Heart right ventricle (tissue), 16 donors: ENCODE data around the gene SOSTDC1. TPM values are rescaled to one million over a fixed set of nuclear protein-coding genes. Genes with fewer than 3 reads are reported as not detected.
"Not testable (repeated sequence)": the region's sequence is repeated elsewhere in the genome, so short reads cannot be mapped to it uniquely, and the experiment has no call there.

ENCODE experiments used
- ATAC-seq, 8 donors: fragments of 200-7000 bp; cut with Tn5 transposase; one replicate each; pipeline ENCODE4 v1.9.1; 2020; ENCODE audit warnings: mild to moderate bottlenecking in 8 of 8, moderate library complexity in 8 of 8, moderate number of reproducible peaks in 1 of 8
- DNase-seq, 2 donors: peaks; one replicate each; pipeline ENCODE4 v3.0.0-alpha.2; 2020
- H3K27ac ChIP-seq, 10 donors: fragments of 200-600 bp; sonication (generic) in 2 of 10; one replicate each; pipeline versions ENCODE4 v1.5.0 to v1.8.0; 2020 to 2022; ENCODE audit warnings: mild to moderate bottlenecking in 3 of 10
- H3K27me3 ChIP-seq, 7 donors: fragments of 200-600 bp; one replicate each; pipeline ENCODE4 v1.8.0; 2021 to 2022; ENCODE audit warnings: mild to moderate bottlenecking in 2 of 7
- H3K36me3 ChIP-seq, 9 donors: fragments of 200-600 bp; sonication (generic) in 1 of 9; one replicate each; pipeline versions ENCODE4 v1.5.0 to v1.8.0; 2020 to 2022; ENCODE audit warnings: mild to moderate bottlenecking in 2 of 9
- H3K4me1 ChIP-seq, 9 donors: fragments of 200-600 bp; sonication (generic) in 1 of 9; one replicate each; pipeline versions ENCODE4 v1.5.0 to v1.8.0; 2020 to 2022; ENCODE audit warnings: mild to moderate bottlenecking in 4 of 9
- H3K4me3 ChIP-seq, 10 donors: fragments of 200-600 bp; sonication (generic) in 2 of 10; one replicate each; pipeline versions ENCODE4 v1.5.0 to v1.8.0; 2020 to 2022; ENCODE audit warnings: mild to moderate bottlenecking in 7 of 10, moderate library complexity in 2 of 10
- H3K9me3 ChIP-seq, 11 donors: fragments of 200-600 bp in 10 of 11; sonication (generic) in 2 of 11; one replicate each; pipeline versions ENCODE4 v1.5.0 to v1.8.0; 2013 to 2022; ENCODE audit warnings: mild to moderate bottlenecking in 2 of 11, control low read depth in 1 of 11, moderate library complexity in 1 of 11
- CTCF ChIP-seq, 9 donors: fragments of 200-600 bp; sonication (generic) in 2 of 9; IDR thresholded peaks; one replicate each; pipeline versions ENCODE4 v1.5.0 to v1.8.0; 2021 to 2022; ENCODE audit warnings: antibody characterized with exemption in 9 of 9, mild to moderate bottlenecking in 5 of 9, moderate library complexity in 1 of 9
- WGBS, 2 donors: extraction: QIAGEN DNeasy Blood & Tissue Kit; methylation state at CpG; one replicate each; pipeline ENCODE4 v1.1.7; 2013; ENCODE audit warnings: inconsistent platforms in 1 of 2; 5-methylcytosine and 5-hydroxymethylcytosine counted together
- intact Hi-C, 10 donors: fragments of 100-400 bp; cut with DNase I; formaldehyde crosslinking; loops; one replicate each; pipeline versions ENCODE4 v1.11.1 to v1.14.2; 2022
- polyA plus RNA-seq, 2 donors: library from polyadenylated mRNA; stranded (reverse); fragments of 200-250 nt; gene quantifications; one replicate each; pipeline ENCODE4 v1.2.3, GENCODE V29; 2013
- total RNA-seq, 10 donors: library from RNA; stranded (reverse); fragmentation: NEBNext Ultra II Directional in 3 of 10; extraction: Animal tissue kit (Norgen Biotek cat#: 25700) in 3 of 10; gene quantifications; one replicate each; pipeline versions ENCODE4 v1.2.1 to v1.2.4, GENCODE V29; 2021 to 2023
- donor health status: Arrhythmogenic right ventricular cardiomyopathy.
- donor health status: ischemic (EF 13 %, LVEDD 7.1; RV severe dilation, severe dysfunction).
- donor health status: healthy with polysubstance abuse.
- donor health status: DM: no; HTN: yes; CAD: no.
- donor health status: DM: no; HTN: no; CAD: no.
- donor health status: ischemic (EF 25% LVEDD 6.9; RV normal size, moderate dysfunction).
- donor health status: ischemic (EF 25% LVEDD 5.7; RV mildly dilated, moderate dysfunction).
- donor health status: healthy.
- donor health status: DM: yes; HTN: yes; CAD: no.
- donor health status: Ischemic cardiomyopathy.
- donor health status: ischemic (EF 35%, LVEDD 5.7; RV mildly dilated, moderate dysfunction).
- donor health status: nonischemic (EF 11% LVEDD 7.7; RV severe dilation, severe dysfunction).
- donor health status: DM: yes; HTN: yes; CAD: no.
- donor health status: PGD.
- donor health status: ischemic (EF 29% LVEDD 5.4; RV normal size, mild dysfunction).
- donor health status: nonischemic (EF 23%, LVEDD 6.1; RV moderate dilation, normal function).

Gene SOSTDC1
- total and polyA plus RNA-seq, 12 donors = 0.15 to 2.1 (median 0.22) TPM; not detected in 5

DNA sequence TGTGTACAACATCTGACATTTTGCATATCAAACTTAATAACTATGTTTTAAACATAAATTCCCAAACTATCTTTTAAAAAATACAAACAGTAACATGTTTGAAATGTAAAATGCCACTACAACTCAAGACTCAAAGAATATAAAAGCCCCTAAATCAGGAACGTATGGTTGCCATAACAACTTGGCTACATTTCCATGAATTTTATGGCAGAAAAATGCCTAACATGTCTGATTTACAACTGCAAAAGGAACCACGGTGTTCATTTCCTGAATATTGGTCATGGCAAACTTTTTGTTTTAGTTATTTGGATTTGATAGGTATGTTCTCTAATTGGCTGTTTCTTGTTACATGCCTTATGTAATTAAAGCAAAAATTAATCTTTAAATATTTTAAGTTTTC, 2.0 kb downstream of the SOSTDC1 start:
- Histone ChIP-seq H3K4me1 (peaks cover 0 to 8% (median 0%) of the 10 kb centered on the region in 9 donors), H3K9me3 (no peaks in the 10 kb centered on the region), H3K27ac (no peak overlapping the region), H3K4me3 (no peak overlapping the region), H3K36me3 (no peaks in the 10 kb centered on the region), H3K27me3 (peaks cover 0 to 28% (median 2%) of the 10 kb centered on the region in 7 donors)
- no peak for DNase-seq
- intact Hi-C loops = no loop called here
- TF ChIP-seq CTCF (IDR thresholded peaks at IDR 0.05) = no peak
- no peak for ATAC-seq
- 40 to 41% methylated on average over 2 of the region's 2 CpGs for WGBS, 2 donors

DNA sequence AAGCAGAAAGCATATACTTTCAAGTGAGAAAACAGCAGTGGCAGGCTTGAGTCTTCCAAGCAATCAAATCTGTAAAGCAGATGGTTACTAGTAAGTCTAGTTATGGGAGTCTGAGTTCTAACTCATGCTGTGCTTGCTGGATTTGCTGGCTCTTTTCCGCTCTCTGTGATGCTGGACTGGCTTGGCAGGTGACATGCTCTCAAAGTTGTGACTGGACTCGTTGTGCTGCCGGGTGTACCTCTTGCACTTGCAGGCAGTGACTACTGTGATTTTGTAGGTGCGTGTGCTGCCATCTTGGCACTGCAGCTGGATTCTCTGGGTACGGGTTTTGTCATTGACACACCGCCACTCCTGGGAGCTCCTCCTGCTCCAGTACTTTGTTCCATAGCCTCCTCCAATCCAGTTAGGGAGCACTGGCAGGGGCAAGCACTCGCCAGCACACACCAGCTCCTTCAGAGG, 3.1 kb downstream of the SOSTDC1 start:
- DNase-seq (no peak), ATAC-seq (peak in 1 of 8 donors; percentile 70)
- TF ChIP-seq CTCF (IDR thresholded peaks at IDR 0.05) = no peak
- no peak overlapping the region for H3K4me3 ChIP-seq
- no peaks in the 10 kb centered on the region for H3K36me3 ChIP-seq
- H3K27me3 ChIP-seq = peaks cover 0 to 28% (median 2%) of the 10 kb centered on the region in 7 donors
- WGBS, 2 donors = 88 to 90% methylated on average over 7 of the region's 7 CpGs
- intact Hi-C loops = no loop called here
- no peaks in the 10 kb centered on the region for H3K9me3 ChIP-seq
- peaks cover 0 to 8% (median 0%) of the 10 kb centered on the region in 9 donors for H3K4me1 ChIP-seq
- no peak overlapping the region for H3K27ac ChIP-seq

- peaks cover 0 to 8% (median 0%) of the 10 kb centered on the region in 11 donors for H3K9me3 ChIP-seq
- H3K27ac ChIP-seq = no peak overlapping the region
- DNase-seq (no peak), ATAC-seq (no peak)
- H3K4me1 ChIP-seq = peaks cover 0 to 5% (median 0%) of the 10 kb centered on the region in 9 donors
- intact Hi-C loops = no loop called here
- no peak overlapping the region for H3K4me3 ChIP-seq
- H3K36me3 ChIP-seq = no peaks in the 10 kb centered on the region
- H3K27me3 ChIP-seq = peaks cover 0 to 28% (median 2%) of the 10 kb centered on the region in 7 donors
- 79 to 82% methylated on average over 2 of the region's 2 CpGs for WGBS, 2 donors
- no peak for TF ChIP-seq CTCF (IDR thresholded peaks at IDR 0.05)
These were observed 4.6 kb downstream of the SOSTDC1 start for GRCh38 chr7:16460789-16461493.

DNA sequence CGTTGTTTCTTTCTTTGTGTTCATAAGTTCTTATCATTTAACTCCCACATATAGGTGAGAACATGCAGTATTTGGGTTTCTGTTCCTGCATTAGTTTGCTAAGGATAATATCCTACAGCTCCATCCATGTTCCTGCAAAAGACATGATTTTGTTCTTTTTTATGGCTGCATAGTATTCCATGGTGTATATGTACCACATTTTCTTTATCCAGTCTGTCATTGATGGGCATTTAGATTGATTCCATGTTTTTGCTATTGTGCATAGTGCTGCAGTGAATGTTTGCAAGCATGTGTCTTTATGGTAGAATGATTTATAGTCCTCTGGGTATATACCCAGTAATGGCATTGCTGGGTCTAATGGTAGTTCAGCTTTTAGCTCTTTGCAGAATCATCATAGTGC, 9.2 kb downstream of the SOSTDC1 start:
- 33 to 59% methylated on average over 1 of the region's 1 CpG for WGBS, 2 donors
- H3K4me3 ChIP-seq, intact Hi-C loops, H3K27me3 ChIP-seq, ATAC-seq, DNase-seq, H3K9me3 ChIP-seq, H3K4me1 ChIP-seq, H3K27ac ChIP-seq, H3K36me3 ChIP-seq: not testable (repeated sequence)

- Histone ChIP-seq H3K27me3 (no peaks in the 10 kb centered on the region), H3K36me3 (no peaks in the 10 kb centered on the region), H3K4me3 (no peak overlapping the region), H3K9me3 (peaks cover 0 to 8% (median 0%) of the 10 kb centered on the region in 11 donors), H3K27ac (no peak overlapping the region), H3K4me1 (no peaks in the 10 kb centered on the region)
- no peak for DNase-seq
- TF ChIP-seq CTCF (IDR thresholded peaks at IDR 0.05) = no peak
- intact Hi-C loops = no loop called here
- 64 to 77% methylated on average over 1 of the region's 1 CpG for WGBS, 2 donors
- no peak for ATAC-seq
These were observed 9.9 kb downstream of the SOSTDC1 start for GRCh38 chr7:16455591-16455990.
